Measurements from ENCODE around the gene LILRB2. TPM values are rescaled to one million over a fixed set of nuclear protein-coding genes. Genes with fewer than 3 reads are reported as not detected.

The LILRB2 gene
- total and polyA plus RNA-seq, 2 donors (not counting 1 experiment from before 2014, with no cell fraction given): 8.3 to 12.4 TPM

DNA sequence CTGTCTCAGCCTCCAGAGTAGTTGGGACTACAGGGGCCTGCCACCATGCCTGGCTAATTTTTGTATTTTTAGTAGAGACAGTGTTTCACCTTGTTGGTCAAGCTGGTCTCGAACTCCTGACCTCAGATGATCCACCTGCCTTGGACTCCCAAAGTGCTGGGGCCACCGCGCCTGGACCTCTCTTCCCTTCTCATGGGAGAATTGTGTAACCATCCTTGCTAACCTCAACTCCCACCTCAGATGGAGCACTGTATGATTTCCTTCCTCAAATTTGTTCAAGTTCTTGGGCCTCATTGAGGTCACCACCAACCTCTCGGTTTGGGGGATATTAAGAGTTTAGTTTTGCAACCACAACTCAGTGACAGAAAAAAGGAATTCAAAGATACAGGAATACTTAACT is 21.3 kb upstream of the LILRB2 start:
- Mint-ChIP-seq H3K9me3 (ENCODE audit: insufficient read depth) (no peaks in the 10 kb centered on the region), H3K27ac (no peak overlapping the region), H3K4me3 (no peak overlapping the region), H3K4me1 (peaks cover 10% of the 10 kb centered on the region), H3K27me3 (peaks cover 55% of the 10 kb centered on the region)
- no peak for DNase-seq
- Histone ChIP-seq H3K4me1 (ENCODE audit: control insufficient read depth in 2 of 2, insufficient read depth in 2 of 2, low read length in 2 of 2) (peaks cover 7 to 10% of the 10 kb centered on the region in 2 donors), H3K36me3 (replicated peaks in 1 of 2; ENCODE audit: control extremely low read depth in 1 of 2, control insufficient read depth in 1 of 2, extremely low read depth in 1 of 2, insufficient read depth in 2 of 2, low read length in 1 of 2) (no peaks in the 10 kb centered on the region), H3K27me3 (replicated peaks in 1 of 4; ENCODE audit: control extremely low read depth in 1 of 4, control insufficient read depth in 3 of 4, insufficient read depth in 4 of 4, low read length in 3 of 4) (peaks cover 0 to 75% (median 25%) of the 10 kb centered on the region in 4 experiments), H3K4me2 (replicated peaks; ENCODE audit: low read depth, low read length, poor library complexity, severe bottlenecking) (no peak overlapping the region), H3K27ac (ENCODE audit: low read length in 2 of 2) (no peak overlapping the region), H3K79me2 (ENCODE audit: control insufficient read depth, insufficient read depth, low read length) (no peaks in the 10 kb centered on the region), H3K4me3 (ENCODE audit: control extremely low read depth in 1 of 5, extremely low read depth in 1 of 5, insufficient read depth in 1 of 5, low read depth in 2 of 5, low read length in 4 of 5) (no peak overlapping the region), H3K9ac (ENCODE audit: low read length) (no peak overlapping the region), H4K20me1 (ENCODE audit: control insufficient read depth, insufficient read depth, low read length, poor library complexity, severe bottlenecking) (no peaks in the 10 kb centered on the region), H3K9me3 (ENCODE audit: control extremely low read depth in 1 of 3, control insufficient read depth in 2 of 3, insufficient read depth in 1 of 3, low read length in 2 of 3) (peaks cover 0 to 10% (median 0%) of the 10 kb centered on the region in 3 donors), H2AFZ (ENCODE audit: insufficient read depth, low read depth, low read length, poor library complexity, severe bottlenecking) (no peak overlapping the region)
- CTCF ChIA-PET: no interaction called here
- ATAC-seq (ENCODE audit: low read depth): no peak
- 20% methylated on average over 3 of the region's 4 CpGs for WGBS (ENCODE audit: insufficient coverage)
- intact Hi-C loops (cut with micrococcal nuclease): no loop called here
- TF ChIP-seq, protein P1, sequence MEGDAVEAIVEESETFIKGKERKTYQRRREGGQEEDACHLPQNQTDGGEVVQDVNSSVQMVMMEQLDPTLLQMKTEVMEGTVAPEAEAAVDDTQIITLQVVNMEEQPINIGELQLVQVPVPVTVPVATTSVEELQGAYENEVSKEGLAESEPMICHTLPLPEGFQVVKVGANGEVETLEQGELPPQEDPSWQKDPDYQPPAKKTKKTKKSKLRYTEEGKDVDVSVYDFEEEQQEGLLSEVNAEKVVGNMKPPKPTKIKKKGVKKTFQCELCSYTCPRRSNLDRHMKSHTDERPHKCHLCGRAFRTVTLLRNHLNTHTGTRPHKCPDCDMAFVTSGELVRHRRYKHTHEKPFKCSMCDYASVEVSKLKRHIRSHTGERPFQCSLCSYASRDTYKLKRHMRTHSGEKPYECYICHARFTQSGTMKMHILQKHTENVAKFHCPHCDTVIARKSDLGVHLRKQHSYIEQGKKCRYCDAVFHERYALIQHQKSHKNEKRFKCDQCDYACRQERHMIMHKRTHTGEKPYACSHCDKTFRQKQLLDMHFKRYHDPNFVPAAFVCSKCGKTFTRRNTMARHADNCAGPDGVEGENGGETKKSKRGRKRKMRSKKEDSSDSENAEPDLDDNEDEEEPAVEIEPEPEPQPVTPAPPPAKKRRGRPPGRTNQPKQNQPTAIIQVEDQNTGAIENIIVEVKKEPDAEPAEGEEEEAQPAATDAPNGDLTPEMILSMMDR (IDR thresholded peaks at IDR 0.05): no peak
- TF ChIP-seq EZH2 (IDR thresholded peaks at IDR 0.05; ENCODE audit: borderline replicate concordance, insufficient read depth, low read depth, low read length, poor library complexity, severe bottlenecking): no peak
- POLR2A ChIA-PET: no interaction called here

DNA sequence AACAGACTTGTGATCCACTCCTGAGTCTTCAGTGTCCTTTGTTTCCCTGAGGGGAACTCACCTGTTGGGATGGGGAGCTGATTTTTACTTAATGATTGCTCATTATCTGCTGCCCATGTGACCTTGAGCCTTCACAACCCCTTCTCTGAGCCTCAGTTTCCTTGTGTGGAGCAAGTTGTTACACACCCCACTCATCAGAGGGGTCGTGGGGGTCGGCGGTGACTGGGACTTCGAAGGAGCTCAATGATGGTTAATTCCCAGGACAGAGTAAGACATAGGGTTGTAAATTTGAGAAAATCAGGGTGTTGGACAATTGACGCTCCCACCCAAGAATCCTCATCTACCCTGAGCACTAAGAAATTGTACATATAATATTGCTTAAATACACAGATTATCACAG is 18.6 kb upstream of the LILRB2 start:
- POLR2A ChIA-PET: interaction anchor here (0.6 kb wide), 1 partner anchor 9 kb away, joined by 4 read pairs; no protein-coding TSS in a partner anchor
- Mint-ChIP-seq H3K4me1 (peaks cover 8% of the 10 kb centered on the region), H3K4me3 (no peak overlapping the region), H3K27me3 (peaks cover 50% of the 10 kb centered on the region), H3K9me3 (ENCODE audit: insufficient read depth) (no peaks in the 10 kb centered on the region), H3K27ac (peak overlapping the region; percentile 59)
- ATAC-seq (ENCODE audit: low read depth) (no peak), DNase-seq (no peak)
- Histone ChIP-seq H3K4me1 (ENCODE audit: control insufficient read depth in 2 of 2, insufficient read depth in 2 of 2, low read length in 2 of 2) (peaks cover 7 to 10% of the 10 kb centered on the region in 2 donors), H3K9me3 (ENCODE audit: control extremely low read depth in 1 of 3, control insufficient read depth in 2 of 3, insufficient read depth in 1 of 3, low read length in 2 of 3) (peaks cover 0 to 12% (median 0%) of the 10 kb centered on the region in 3 donors), H3K79me2 (ENCODE audit: control insufficient read depth, insufficient read depth, low read length) (no peaks in the 10 kb centered on the region), H3K4me3 (ENCODE audit: control extremely low read depth in 1 of 5, extremely low read depth in 1 of 5, insufficient read depth in 1 of 5, low read depth in 2 of 5, low read length in 4 of 5) (no peak overlapping the region), H3K9ac (ENCODE audit: low read length) (no peak overlapping the region), H3K27me3 (replicated peaks in 1 of 4; ENCODE audit: control extremely low read depth in 1 of 4, control insufficient read depth in 3 of 4, insufficient read depth in 4 of 4, low read length in 3 of 4) (peaks cover 0 to 68% (median 16%) of the 10 kb centered on the region in 4 experiments), H3K36me3 (replicated peaks in 1 of 2; ENCODE audit: control extremely low read depth in 1 of 2, control insufficient read depth in 1 of 2, extremely low read depth in 1 of 2, insufficient read depth in 2 of 2, low read length in 1 of 2) (no peaks in the 10 kb centered on the region), H2AFZ (ENCODE audit: insufficient read depth, low read depth, low read length, poor library complexity, severe bottlenecking) (no peak overlapping the region), H4K20me1 (ENCODE audit: control insufficient read depth, insufficient read depth, low read length, poor library complexity, severe bottlenecking) (no peaks in the 10 kb centered on the region), H3K4me2 (replicated peaks; ENCODE audit: low read depth, low read length, poor library complexity, severe bottlenecking) (no peak overlapping the region), H3K27ac (ENCODE audit: low read length in 2 of 2) (no peak overlapping the region)
- CTCF ChIA-PET: interaction anchor here (0.8 to 1.8 kb wide), 3 partner anchors 33 to 171 kb away, joined by 3 to 8 read pairs (median 5); no protein-coding TSS in a partner anchor
- WGBS (ENCODE audit: insufficient coverage): no CpG with 5 or more reads among the region's 5 CpGs
- TF ChIP-seq EZH2 (IDR thresholded peaks at IDR 0.05; ENCODE audit: borderline replicate concordance, insufficient read depth, low read depth, low read length, poor library complexity, severe bottlenecking): no peak
- TF ChIP-seq, protein P1 (IDR thresholded peaks at IDR 0.05): no peak
- intact Hi-C loops (cut with micrococcal nuclease): no loop called here
